Measurements from ENCODE around the gene LMTK3.

The LMTK3 gene

GRCh38 chr19:48471836-48472235 lies 39.8 kb downstream of the LMTK3 start:
- DNase-seq (ENCODE audit: low read depth in 1 of 2, low spot score in 1 of 2) = no peak
- TF ChIP-seq REST (IDR thresholded peaks at IDR 0.05; ENCODE audit: insufficient replicate concordance, low read depth) (no peak), SPI1 (IDR thresholded peaks at IDR 0.05; ENCODE audit: borderline replicate concordance, low read depth) (no peak), GABPA (IDR thresholded peaks at IDR 0.05; ENCODE audit: low read depth) (no peak), CTCF (IDR thresholded peaks at IDR 0.05; ENCODE audit: insufficient read depth, low read length) (no peak), POLR2AphosphoS5 (IDR thresholded peaks at IDR 0.05; ENCODE audit: low read depth) (no peak)
- Histone ChIP-seq H3K4me3 (replicated peaks; ENCODE audit: insufficient read depth, low read length) (no peak overlapping the region), H3K27me3 (ENCODE audit: insufficient read depth, poor library complexity, severe bottlenecking) (no peaks in the 10 kb centered on the region), H3K27ac (replicated peaks) (no peak overlapping the region)

GRCh38 chr19:48470856-48471255 lies 40.8 kb downstream of the LMTK3 start:
- no peak overlapping the region for H3K27ac ChIP-seq (replicated peaks)
- no peaks in the 10 kb centered on the region for H3K27me3 ChIP-seq (ENCODE audit: insufficient read depth, poor library complexity, severe bottlenecking)
- no peak for DNase-seq (ENCODE audit: low read depth in 1 of 2, low spot score in 1 of 2)
- TF ChIP-seq REST (IDR thresholded peaks at IDR 0.05; ENCODE audit: insufficient replicate concordance, low read depth) (no peak), CTCF (IDR thresholded peaks at IDR 0.05; ENCODE audit: insufficient read depth, low read length) (no peak), SPI1 (IDR thresholded peaks at IDR 0.05; ENCODE audit: borderline replicate concordance, low read depth) (no peak), POLR2AphosphoS5 (IDR thresholded peaks at IDR 0.05; ENCODE audit: low read depth) (no peak), GABPA (IDR thresholded peaks at IDR 0.05; ENCODE audit: low read depth) (no peak)
- H3K4me3 ChIP-seq (replicated peaks; ENCODE audit: insufficient read depth, low read length) = no peak overlapping the region

GRCh38 chr19:48469934-48470680 lies 41.5 kb downstream of the LMTK3 start:
- TF ChIP-seq CTCF (IDR thresholded peaks at IDR 0.05; ENCODE audit: insufficient read depth, low read length) (no peak), REST (IDR thresholded peaks at IDR 0.05; ENCODE audit: insufficient replicate concordance, low read depth) (no peak), GABPA (IDR thresholded peaks at IDR 0.05; ENCODE audit: low read depth) (no peak), SPI1 (IDR thresholded peaks at IDR 0.05; ENCODE audit: borderline replicate concordance, low read depth) (no peak), POLR2AphosphoS5 (IDR thresholded peaks at IDR 0.05; ENCODE audit: low read depth) (no peak)
- H3K27me3 ChIP-seq (ENCODE audit: insufficient read depth, poor library complexity, severe bottlenecking) = no peaks in the 10 kb centered on the region
- H3K27ac ChIP-seq (replicated peaks) = peak overlapping the region; percentile 97
- H3K4me3 ChIP-seq (replicated peaks; ENCODE audit: insufficient read depth, low read length) = peak overlapping the region; percentile 86
- no peak for DNase-seq (ENCODE audit: low read depth in 1 of 2, low spot score in 1 of 2)
